ENCODE data around the gene CSK.

The CSK gene

DNA sequence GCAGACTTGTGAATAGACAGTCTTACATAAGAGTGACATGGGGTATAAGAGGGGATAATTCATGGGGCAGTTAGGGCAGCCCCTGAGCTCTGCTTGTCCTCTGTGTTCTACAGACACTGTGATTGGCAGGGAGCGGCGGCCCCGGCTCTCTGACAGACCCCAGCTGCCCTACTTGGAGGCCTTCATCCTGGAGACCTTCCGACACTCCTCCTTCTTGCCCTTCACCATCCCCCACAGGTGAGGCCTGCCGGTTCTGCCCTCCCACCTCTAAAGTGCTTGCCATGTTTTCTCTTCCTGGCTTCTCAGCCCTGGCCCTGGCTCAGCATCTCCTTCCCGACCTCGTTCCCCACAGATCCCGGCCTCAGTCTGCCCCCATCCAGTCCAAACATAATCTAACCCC, 29.9 kb upstream of the CSK start:
- Histone ChIP-seq H2AFZ (ENCODE audit: low read depth, low read length) (no peak overlapping the region), H3K79me2 (ENCODE audit: insufficient read depth, low read length) (no peaks in the 10 kb centered on the region), H3K4me2 (ENCODE audit: insufficient read depth, low read length) (no peak overlapping the region), H3K9me3 (ENCODE audit: insufficient read depth, low read length, severe bottlenecking) (no peaks in the 10 kb centered on the region), H3K36me3 (ENCODE audit: insufficient read depth, low read length) (no peaks in the 10 kb centered on the region), H4K20me1 (ENCODE audit: insufficient read depth, low read length) (no peaks in the 10 kb centered on the region), H3K9ac (ENCODE audit: low read depth, low read length) (no peak overlapping the region), H3K27ac (ENCODE audit: low read length) (no peak overlapping the region), H3K4me3 (ENCODE audit: low read depth in 1 of 2, low read length in 2 of 2) (no peak overlapping the region), H3K4me1 (ENCODE audit: insufficient read depth, low read length) (no peaks in the 10 kb centered on the region), H3K27me3 (ENCODE audit: insufficient read depth, low read length, poor library complexity) (peaks cover 9% of the 10 kb centered on the region)
- TF ChIP-seq, protein P1, sequence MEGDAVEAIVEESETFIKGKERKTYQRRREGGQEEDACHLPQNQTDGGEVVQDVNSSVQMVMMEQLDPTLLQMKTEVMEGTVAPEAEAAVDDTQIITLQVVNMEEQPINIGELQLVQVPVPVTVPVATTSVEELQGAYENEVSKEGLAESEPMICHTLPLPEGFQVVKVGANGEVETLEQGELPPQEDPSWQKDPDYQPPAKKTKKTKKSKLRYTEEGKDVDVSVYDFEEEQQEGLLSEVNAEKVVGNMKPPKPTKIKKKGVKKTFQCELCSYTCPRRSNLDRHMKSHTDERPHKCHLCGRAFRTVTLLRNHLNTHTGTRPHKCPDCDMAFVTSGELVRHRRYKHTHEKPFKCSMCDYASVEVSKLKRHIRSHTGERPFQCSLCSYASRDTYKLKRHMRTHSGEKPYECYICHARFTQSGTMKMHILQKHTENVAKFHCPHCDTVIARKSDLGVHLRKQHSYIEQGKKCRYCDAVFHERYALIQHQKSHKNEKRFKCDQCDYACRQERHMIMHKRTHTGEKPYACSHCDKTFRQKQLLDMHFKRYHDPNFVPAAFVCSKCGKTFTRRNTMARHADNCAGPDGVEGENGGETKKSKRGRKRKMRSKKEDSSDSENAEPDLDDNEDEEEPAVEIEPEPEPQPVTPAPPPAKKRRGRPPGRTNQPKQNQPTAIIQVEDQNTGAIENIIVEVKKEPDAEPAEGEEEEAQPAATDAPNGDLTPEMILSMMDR (IDR thresholded peaks at IDR 0.05; ENCODE audit: borderline replicate concordance, extremely low read depth, low read length, poor library complexity, severe bottlenecking), result no peak
- TF ChIP-seq EZH2 (IDR thresholded peaks at IDR 0.05; ENCODE audit: borderline replicate concordance, low read depth, low read length, severe bottlenecking), result no peak
- no peak for DNase-seq
- ATAC-seq (ENCODE audit: insufficient read depth, low read depth), result no peak

DNA sequence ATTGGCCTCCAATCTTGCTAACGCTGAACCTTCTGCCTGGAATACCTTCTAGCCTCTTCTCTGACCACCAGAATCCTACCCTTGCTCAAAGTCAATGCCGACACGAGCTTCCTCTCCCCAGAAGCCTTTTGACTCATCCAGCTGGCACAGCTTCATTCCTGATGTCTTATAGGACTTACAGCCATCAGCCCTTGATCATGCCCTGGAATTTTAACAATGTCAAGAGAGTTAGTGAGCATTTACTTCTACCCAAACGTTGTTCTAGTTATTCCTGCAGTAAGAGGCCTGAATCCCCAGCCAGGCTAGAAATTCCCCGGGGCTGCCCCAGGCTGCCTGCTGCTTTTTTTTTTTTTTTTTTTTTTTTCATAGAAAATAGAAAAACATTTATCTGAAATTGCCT, 29.3 kb upstream of the CSK start:
- Histone ChIP-seq H3K27me3 (ENCODE audit: insufficient read depth, low read length, poor library complexity) (peaks cover 9% of the 10 kb centered on the region), H4K20me1 (ENCODE audit: insufficient read depth, low read length) (no peaks in the 10 kb centered on the region), H3K79me2 (ENCODE audit: insufficient read depth, low read length) (no peaks in the 10 kb centered on the region), H3K9ac (ENCODE audit: low read depth, low read length) (no peak overlapping the region), H3K4me1 (ENCODE audit: insufficient read depth, low read length) (no peaks in the 10 kb centered on the region), H3K9me3 (ENCODE audit: insufficient read depth, low read length, severe bottlenecking) (no peaks in the 10 kb centered on the region), H3K36me3 (ENCODE audit: insufficient read depth, low read length) (no peaks in the 10 kb centered on the region), H3K4me2 (ENCODE audit: insufficient read depth, low read length) (no peak overlapping the region), H3K4me3 (ENCODE audit: low read depth in 1 of 2, low read length in 2 of 2) (no peak overlapping the region), H2AFZ (ENCODE audit: low read depth, low read length) (no peak overlapping the region), H3K27ac (ENCODE audit: low read length) (no peak overlapping the region)
- ATAC-seq (ENCODE audit: insufficient read depth, low read depth) (no peak), DNase-seq (no peak)
- no peak for TF ChIP-seq EZH2 (IDR thresholded peaks at IDR 0.05; ENCODE audit: borderline replicate concordance, low read depth, low read length, severe bottlenecking)
- TF ChIP-seq, protein P1 (IDR thresholded peaks at IDR 0.05; ENCODE audit: borderline replicate concordance, extremely low read depth, low read length, poor library complexity, severe bottlenecking), result no peak

DNA sequence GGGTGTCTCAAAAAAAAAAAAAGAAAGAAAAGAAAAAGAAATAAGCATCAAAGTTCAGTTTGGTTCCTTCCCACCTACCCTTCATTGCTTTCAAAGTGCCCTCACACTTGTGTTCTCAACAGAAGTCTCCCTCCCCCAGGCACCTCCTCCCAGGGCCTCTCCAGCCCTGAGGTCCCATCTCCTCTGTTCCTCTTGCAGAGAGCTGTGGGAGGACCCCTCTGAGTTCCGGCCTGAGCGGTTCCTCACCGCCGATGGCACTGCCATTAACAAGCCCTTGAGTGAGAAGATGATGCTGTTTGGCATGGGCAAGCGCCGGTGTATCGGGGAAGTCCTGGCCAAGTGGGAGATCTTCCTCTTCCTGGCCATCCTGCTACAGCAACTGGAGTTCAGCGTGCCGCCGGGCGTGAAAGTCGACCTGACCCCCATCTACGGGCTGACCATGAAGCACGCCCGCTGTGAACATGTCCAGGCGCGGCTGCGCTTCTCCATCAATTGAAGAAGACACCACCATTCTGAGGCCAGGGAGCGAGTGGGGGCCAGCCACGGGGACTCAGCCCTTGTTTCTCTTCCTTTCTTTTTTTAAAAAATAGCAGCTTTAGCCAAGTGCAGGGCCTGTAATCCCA, 27.2 kb upstream of the CSK start:
- no peak overlapping the region for H3K4me2 ChIP-seq (ENCODE audit: insufficient read depth, low read length)
- no peaks in the 10 kb centered on the region for H3K36me3 ChIP-seq (ENCODE audit: insufficient read depth, low read length)
- no peak for DNase-seq
- H3K79me2 ChIP-seq (ENCODE audit: insufficient read depth, low read length), result no peaks in the 10 kb centered on the region
- H3K9me3 ChIP-seq (ENCODE audit: insufficient read depth, low read length, severe bottlenecking), result no peaks in the 10 kb centered on the region
- no peak overlapping the region for H2AFZ ChIP-seq (ENCODE audit: low read depth, low read length)
- TF ChIP-seq, protein P1 (IDR thresholded peaks at IDR 0.05; ENCODE audit: borderline replicate concordance, extremely low read depth, low read length, poor library complexity, severe bottlenecking), result no peak
- no peak for TF ChIP-seq EZH2 (IDR thresholded peaks at IDR 0.05; ENCODE audit: borderline replicate concordance, low read depth, low read length, severe bottlenecking)
- H3K9ac ChIP-seq (ENCODE audit: low read depth, low read length), result no peak overlapping the region
- no peak overlapping the region for H3K27ac ChIP-seq (ENCODE audit: low read length)
- no peaks in the 10 kb centered on the region for H4K20me1 ChIP-seq (ENCODE audit: insufficient read depth, low read length)
- ATAC-seq (ENCODE audit: insufficient read depth, low read depth), result no peak
- no peaks in the 10 kb centered on the region for H3K4me1 ChIP-seq (ENCODE audit: insufficient read depth, low read length)
- peaks cover 9% of the 10 kb centered on the region for H3K27me3 ChIP-seq (ENCODE audit: insufficient read depth, low read length, poor library complexity)
- no peak overlapping the region for H3K4me3 ChIP-seq (ENCODE audit: low read depth in 1 of 2, low read length in 2 of 2)

All from DND-41 (cell line).